T-helper 17 cell (primary cell): ENCODE results near the gene CDC42EP1. TPM values are rescaled to one million over a fixed set of nuclear protein-coding genes. Genes with fewer than 3 reads are reported as not detected.
"Not testable (repeated sequence)": the region's sequence is repeated elsewhere in the genome, so short reads cannot be mapped to it uniquely, and the experiment has no call there.

Experiments used
- ATAC-seq: fragments of 150-1000 bp; cut with Tn5 transposase; 2 replicates; pipeline ENCODE4 v1.10.0; 2021; ENCODE audit warnings: mild to moderate bottlenecking, moderate library complexity
- DNase-seq, 3 donors: peaks; one replicate each; pipeline versions ENCODE4 v3.0.0 to v3.0.0-alpha.2; 2020 to 2021
- H3K9me3 ChIP-seq: one replicate; pipeline ENCODE4 v1.7.0; 2013; ENCODE audit warnings: low read length, mild to moderate bottlenecking; ENCODE audit not compliant: control insufficient read depth, poor library complexity, severe bottlenecking
- H3K27ac Mint-ChIP-seq: one replicate; pipeline ENCODE4 v1.8.0; 2022; ENCODE audit warnings: mild to moderate bottlenecking, moderate library complexity, mixed read lengths
- H3K27me3 Mint-ChIP-seq: one replicate; pipeline ENCODE4 v1.8.0; 2022; ENCODE audit warnings: mixed read lengths
- H3K36me3 Mint-ChIP-seq: one replicate; pipeline ENCODE4 v1.8.0; 2022; ENCODE audit warnings: low read depth, mixed read lengths
- H3K4me1 Mint-ChIP-seq: one replicate; pipeline ENCODE4 v1.8.0; 2022; ENCODE audit warnings: mild to moderate bottlenecking, mixed read lengths
- H3K4me3 Mint-ChIP-seq: one replicate; pipeline ENCODE4 v1.8.0; 2022; ENCODE audit warnings: mild to moderate bottlenecking, moderate library complexity, mixed read lengths
- total RNA-seq, 4 donors: library from RNA in 2 of 4; stranded (reverse) in 2 of 4; gene quantifications; one replicate each; pipeline ENCODE4 v1.2.3 and lab custom pipeline; 2022 to 2026

Gene CDC42EP1
- total RNA-seq, 2 donors from 2014 or later = not detected

DNA sequence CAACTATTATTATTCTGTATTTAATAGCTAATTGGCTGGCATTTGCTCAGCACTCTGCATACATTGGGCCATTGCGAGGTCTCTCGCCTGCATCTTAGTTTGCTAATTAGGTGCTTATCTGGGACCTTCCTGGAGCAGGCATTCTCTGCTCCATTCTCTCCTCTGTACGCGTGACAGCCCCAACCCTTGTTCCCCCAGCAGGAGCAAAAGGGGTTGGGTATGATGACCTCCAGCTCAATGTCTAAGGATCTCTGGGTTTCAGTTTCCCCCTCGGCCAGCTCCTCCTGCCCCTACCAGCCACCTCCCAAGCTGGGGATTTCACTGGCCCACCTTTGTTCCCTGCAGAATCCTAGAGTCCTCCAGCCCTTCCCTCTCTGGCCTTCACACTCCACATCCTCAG is 29.4 kb downstream of the CDC42EP1 start:
- H3K36me3 Mint-ChIP-seq = peaks cover 2% of the 10 kb centered on the region
- H3K4me1 Mint-ChIP-seq = peaks cover 11% of the 10 kb centered on the region

GRCh38 chr22:37591081-37591480 is 30.8 kb downstream of the CDC42EP1 start:
- not testable (repeated sequence) for H3K4me3 Mint-ChIP-seq, H3K27me3 Mint-ChIP-seq, DNase-seq, H3K36me3 Mint-ChIP-seq, H3K9me3 ChIP-seq, ATAC-seq, H3K27ac Mint-ChIP-seq
- peaks cover 11% of the 10 kb centered on the region for H3K4me1 Mint-ChIP-seq

More for the DNA sequence above, 29.4 kb downstream of the CDC42EP1 start:
- Mint-ChIP-seq H3K27me3 (peaks cover 16% of the 10 kb centered on the region), H3K27ac (peak overlapping the region; percentile 47), H3K4me3 (no peak overlapping the region)
- no peaks in the 10 kb centered on the region for H3K9me3 ChIP-seq
- DNase-seq = no peak
- no peak for ATAC-seq

GRCh38 chr22:37591823-37592404 is 31.6 kb downstream of the CDC42EP1 start:
- peaks cover 2% of the 10 kb centered on the region for H3K36me3 Mint-ChIP-seq
- H3K9me3 ChIP-seq = no peaks in the 10 kb centered on the region
- ATAC-seq (no peak), DNase-seq (no peak)
- peak overlapping the region; percentile 82 for H3K4me3 Mint-ChIP-seq
- peak overlapping the region; percentile 39 for H3K27ac Mint-ChIP-seq
- H3K27me3 Mint-ChIP-seq = peaks cover 5% of the 10 kb centered on the region
- peaks cover 11% of the 10 kb centered on the region for H3K4me1 Mint-ChIP-seq

GRCh38 chr22:37594237-37594636 is 34.0 kb downstream of the CDC42EP1 start:
- Mint-ChIP-seq H3K36me3 (no peaks in the 10 kb centered on the region), H3K27ac (no peak overlapping the region), H3K4me1 (peaks cover 11% of the 10 kb centered on the region), H3K27me3 (no peaks in the 10 kb centered on the region), H3K4me3 (no peak overlapping the region)
- no peaks in the 10 kb centered on the region for H3K9me3 ChIP-seq
- ATAC-seq (no peak), DNase-seq (no peak)

- no peaks in the 10 kb centered on the region for H3K36me3 Mint-ChIP-seq
- no peak overlapping the region for H3K27ac Mint-ChIP-seq
- no peak for ATAC-seq
- H3K9me3 ChIP-seq = no peaks in the 10 kb centered on the region
- no peak overlapping the region for H3K4me3 Mint-ChIP-seq
- peaks cover 10% of the 10 kb centered on the region for H3K4me1 Mint-ChIP-seq
- no peaks in the 10 kb centered on the region for H3K27me3 Mint-ChIP-seq
- no peak for DNase-seq
These were observed 38.9 kb downstream of the CDC42EP1 start for GRCh38 chr22:37599153-37599552.

- ATAC-seq = no peak
These were observed 40.9 kb downstream of the CDC42EP1 start for GRCh38 chr22:37601203-37601539.

GRCh38 chr22:37601540-37602442 is 41.5 kb downstream of the CDC42EP1 start:
- DNase-seq = no peak
- no peak for ATAC-seq
- no peaks in the 10 kb centered on the region for H3K36me3 Mint-ChIP-seq
- H3K4me1 Mint-ChIP-seq = peaks cover 24% of the 10 kb centered on the region
- no peak overlapping the region for H3K27ac Mint-ChIP-seq
- no peaks in the 10 kb centered on the region for H3K9me3 ChIP-seq
- no peaks in the 10 kb centered on the region for H3K27me3 Mint-ChIP-seq
- no peak overlapping the region for H3K4me3 Mint-ChIP-seq

More at GRCh38 chr22:37601203-37601539, 40.9 kb downstream of the CDC42EP1 start:
- Mint-ChIP-seq H3K27me3 (no peaks in the 10 kb centered on the region), H3K36me3 (no peaks in the 10 kb centered on the region), H3K4me1 (peaks cover 24% of the 10 kb centered on the region), H3K4me3 (no peak overlapping the region), H3K27ac (no peak overlapping the region)
- no peak for DNase-seq
- no peaks in the 10 kb centered on the region for H3K9me3 ChIP-seq

DNA sequence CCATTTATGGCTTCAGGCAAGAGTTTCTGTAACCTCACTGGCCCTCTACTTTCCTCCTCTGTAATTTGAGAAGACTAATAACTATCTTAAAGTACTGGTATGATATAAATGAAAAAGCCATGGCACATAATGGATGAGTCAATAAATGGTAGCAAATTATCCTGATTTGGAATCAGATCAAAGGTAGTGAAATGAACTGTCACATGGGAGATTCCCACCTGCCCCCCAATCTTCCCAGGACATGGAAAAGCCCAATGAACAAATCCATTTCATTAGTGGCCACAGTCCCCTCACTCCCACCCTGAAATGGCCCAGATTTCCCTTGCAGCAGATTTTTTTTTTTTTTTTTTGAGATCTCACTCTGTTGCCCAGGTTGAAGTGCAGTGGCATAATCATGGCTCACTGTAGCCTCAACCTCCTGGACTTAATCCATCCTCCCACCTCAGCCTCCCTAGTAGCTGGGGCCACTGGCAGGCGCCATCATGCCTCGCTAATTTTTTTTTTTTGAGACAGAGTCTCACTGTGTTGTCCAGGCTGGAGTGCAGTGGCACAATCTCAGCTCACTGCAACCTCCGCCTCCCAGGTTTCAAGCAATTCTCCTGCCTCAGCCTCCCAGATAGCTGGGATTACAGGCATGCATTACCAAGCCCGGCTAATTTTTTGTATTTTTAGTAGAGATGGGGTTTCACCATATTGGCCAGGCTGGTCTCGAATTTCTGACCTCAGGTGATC is 42.4 kb downstream of the CDC42EP1 start:
- not testable (repeated sequence) for H3K27me3 Mint-ChIP-seq, H3K9me3 ChIP-seq
- H3K4me1 Mint-ChIP-seq = peaks cover 31% of the 10 kb centered on the region

DNA sequence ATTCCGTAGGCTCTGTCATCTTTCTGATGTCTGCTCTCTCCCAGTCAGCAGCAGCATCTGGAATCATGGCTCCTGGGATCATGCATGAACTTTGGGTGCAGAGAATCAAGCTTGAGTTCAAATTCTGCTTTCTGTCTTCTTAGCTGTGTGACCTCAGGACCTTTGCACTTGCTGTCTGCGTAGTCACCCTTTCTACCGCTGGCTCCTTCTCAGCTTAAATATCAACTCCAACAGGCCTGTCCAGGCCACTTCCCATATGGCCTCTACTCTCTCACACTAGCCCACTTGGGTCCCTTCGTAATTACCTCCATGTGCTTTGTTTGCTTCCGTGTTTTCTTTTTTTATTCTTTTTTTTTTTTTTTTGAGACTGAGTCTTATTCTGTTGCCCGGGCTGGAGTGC is 43.8 kb downstream of the CDC42EP1 start:
- peaks cover 37% of the 10 kb centered on the region for H3K4me1 Mint-ChIP-seq
- H3K36me3 Mint-ChIP-seq = no peaks in the 10 kb centered on the region
- H3K27ac Mint-ChIP-seq = peak overlapping the region; percentile 91
- no peak overlapping the region for H3K4me3 Mint-ChIP-seq
- H3K9me3 ChIP-seq = no peaks in the 10 kb centered on the region
- H3K27me3 Mint-ChIP-seq = no peaks in the 10 kb centered on the region
- ATAC-seq = no peak
- no peak for DNase-seq

More for the DNA sequence above, 42.4 kb downstream of the CDC42EP1 start:
- H3K27ac Mint-ChIP-seq, ATAC-seq, H3K4me3 Mint-ChIP-seq, DNase-seq, H3K36me3 Mint-ChIP-seq: not testable (repeated sequence)

DNA sequence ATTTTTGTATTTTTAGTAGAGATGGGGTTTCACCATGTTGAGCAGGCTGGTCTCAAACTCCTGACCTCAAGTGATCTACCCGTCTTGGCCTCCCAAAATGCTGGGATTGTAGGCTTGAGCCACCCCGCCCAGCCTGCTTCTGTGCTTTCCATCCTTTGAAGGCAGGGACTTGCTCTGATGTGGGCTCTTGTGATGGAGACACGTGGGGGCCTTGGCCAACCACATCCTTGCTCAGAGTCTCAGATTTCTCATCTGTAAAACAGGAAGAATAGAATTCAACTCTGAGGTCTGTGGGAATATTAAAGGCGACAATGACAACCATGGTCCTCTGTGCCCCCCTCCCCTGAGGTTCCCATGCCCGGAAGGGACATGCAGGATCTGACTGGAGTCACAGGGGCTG is 44.6 kb downstream of the CDC42EP1 start:
- peaks cover 44% of the 10 kb centered on the region for H3K4me1 Mint-ChIP-seq
- ATAC-seq = peak; percentile 27

GRCh38 chr22:37607010-37607934 is 47.0 kb downstream of the CDC42EP1 start:
- H3K36me3 Mint-ChIP-seq = no peaks in the 10 kb centered on the region
- DNase-seq (peak; percentile 87 to 95 (median 93)), ATAC-seq (peak; percentile 29)
- peak overlapping the region; percentile 98 for H3K27ac Mint-ChIP-seq
- H3K9me3 ChIP-seq = no peaks in the 10 kb centered on the region
- H3K27me3 Mint-ChIP-seq = no peaks in the 10 kb centered on the region
- peaks cover 40% of the 10 kb centered on the region for H3K4me1 Mint-ChIP-seq
- peak overlapping the region; percentile 90 for H3K4me3 Mint-ChIP-seq

More for the DNA sequence above, 44.6 kb downstream of the CDC42EP1 start:
- DNase-seq = peak; percentile 24 to 57 (median 36)
- H3K27ac Mint-ChIP-seq = peak overlapping the region; percentile 91
- no peaks in the 10 kb centered on the region for H3K36me3 Mint-ChIP-seq
- no peaks in the 10 kb centered on the region for H3K9me3 ChIP-seq
- no peaks in the 10 kb centered on the region for H3K27me3 Mint-ChIP-seq
- peak overlapping the region; percentile 80 for H3K4me3 Mint-ChIP-seq

DNA sequence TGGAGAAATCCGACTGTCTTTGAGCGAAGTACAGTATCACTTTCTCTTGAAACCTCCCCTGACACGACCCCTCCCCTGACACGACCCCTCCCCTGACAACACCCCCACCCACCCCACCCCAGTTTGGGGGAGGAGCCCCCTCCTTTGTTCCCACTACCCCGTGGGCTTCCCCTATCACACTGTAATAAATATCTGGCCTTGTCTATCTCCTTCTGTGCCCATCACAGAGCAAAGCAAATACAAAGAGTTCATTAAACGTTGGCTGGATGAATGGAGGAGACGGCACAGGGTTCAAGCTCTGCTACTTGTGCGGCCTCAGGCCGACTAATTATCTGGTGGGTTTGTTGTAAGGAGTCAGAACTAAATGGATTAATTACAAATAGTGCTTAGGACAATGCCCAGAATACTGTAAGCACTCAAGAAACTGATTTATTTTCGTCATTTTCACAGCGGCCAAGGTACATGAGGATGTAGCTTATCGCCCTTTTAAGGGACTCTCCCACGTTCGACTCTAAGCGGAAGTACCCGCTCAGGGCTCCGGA is 47.7 kb downstream of the CDC42EP1 start:
- H3K27me3 Mint-ChIP-seq = no peaks in the 10 kb centered on the region
- no peaks in the 10 kb centered on the region for H3K9me3 ChIP-seq
- peak overlapping the region; percentile 90 for H3K4me3 Mint-ChIP-seq
- no peak for ATAC-seq
- no peaks in the 10 kb centered on the region for H3K36me3 Mint-ChIP-seq
- peak overlapping the region; percentile 98 for H3K27ac Mint-ChIP-seq
- peaks cover 40% of the 10 kb centered on the region for H3K4me1 Mint-ChIP-seq
- no peak for DNase-seq
